A673 (cell line): ENCODE results near the gene EMC1. TPM values are rescaled to one million over a fixed set of nuclear protein-coding genes. Genes with fewer than 3 reads are reported as not detected.
A peak's percentile ranks its signal among the peaks of the same experiment; 100 is the strongest.

Source experiments
- BruUV-seq: library from RNA; stranded (reverse); fragments of 400-500 nt; replicated peaks from 2 replicates; lab custom pipeline; 2021; lab: Mats Ljungman, UMichigan
- CTCF ChIA-PET: fragments of 300-600 bp; sonication (Branson Sonifier 250); formaldehyde crosslinking; loops from one replicate; lab custom pipeline; 2022; ENCODE audit warnings: antibody characterized with exemption; lab: Charles Lee
- POLR2A ChIA-PET: fragments of 300-600 bp; sonication (Branson Sonifier 250); formaldehyde crosslinking; loops from one replicate; lab custom pipeline; 2022; ENCODE audit warnings: antibody characterized with exemption; ENCODE audit not compliant: low non-redundant PET; lab: Charles Lee
- DNase-seq: peaks from one replicate; pipeline ENCODE4 v3.0.0-alpha.2; 2015; ENCODE audit warnings: low spot score
- H3K27ac ChIP-seq: fragments of 200-600 bp; sonication (generic); 2 replicates; pipeline ENCODE4 v1.5.1; 2016; ENCODE audit warnings: mixed run types, low read depth, mild to moderate bottlenecking, mixed read lengths, antibody characterized with exemption, low read length; ENCODE audit not compliant: poor library complexity, severe bottlenecking
- H3K27me3 ChIP-seq: fragments of 200-600 bp; sonication (generic); replicated peaks from 2 replicates; pipeline ENCODE4 v1.6.1; 2017; ENCODE audit warnings: mixed run types, low read depth, mild to moderate bottlenecking, mixed read lengths, antibody characterized with exemption, low read length; ENCODE audit not compliant: insufficient read depth, poor library complexity
- H3K36me3 ChIP-seq: fragments of 200-600 bp; sonication (generic); 2 replicates; pipeline ENCODE4 v1.6.1; 2016; ENCODE audit warnings: mixed run types, mild to moderate bottlenecking, mixed read lengths, antibody characterized with exemption, low read length; ENCODE audit not compliant: insufficient read depth, poor library complexity, severe bottlenecking
- H3K4me1 ChIP-seq: fragments of 200-600 bp; sonication (generic); 2 replicates; pipeline ENCODE4 v1.6.1; 2017; ENCODE audit warnings: mixed run types, mild to moderate bottlenecking, mixed read lengths, antibody characterized with exemption, low read length; ENCODE audit not compliant: insufficient read depth, poor library complexity, severe bottlenecking
- H3K4me3 ChIP-seq: fragments of 200-600 bp; sonication (generic); 2 replicates; pipeline ENCODE4 v1.5.1; 2016; ENCODE audit warnings: low read depth, mixed run types, mild to moderate bottlenecking, mixed read lengths, low read length; ENCODE audit not compliant: poor library complexity, severe bottlenecking
- H3K9me3 ChIP-seq: fragments of 200-600 bp; sonication (generic); 2 replicates; pipeline ENCODE4 v1.6.1; 2016; ENCODE audit warnings: mixed run types, low read depth, mild to moderate bottlenecking, mixed read lengths, antibody characterized with exemption, low read length; ENCODE audit not compliant: poor library complexity, severe bottlenecking
- CTCF ChIP-seq: fragments of 300-800, 200-600 bp; sonication (generic); conservative IDR thresholded peaks from 2 replicates; pipeline ENCODE4 v1.5.1; 2017; ENCODE audit warnings: low read depth, mild to moderate bottlenecking, antibody characterized with exemption, low read length, moderate library complexity, mixed read lengths
- EZH2 ChIP-seq: fragments of 200-600 bp; sonication (generic); IDR thresholded peaks from 2 replicates; pipeline ENCODE4 v1.6.1; 2017; ENCODE audit warnings: borderline replicate concordance, low read depth, mild to moderate bottlenecking, mixed read lengths, antibody characterized with exemption, low read length; ENCODE audit not compliant: poor library complexity, severe bottlenecking
- intact Hi-C: fragments of 100-400 bp; cut with micrococcal nuclease; formaldehyde crosslinking; loops from one replicate; pipeline ENCODE4 v1.10.0; 2022; ENCODE audit not compliant: unreplicated experiment
- total RNA-seq: library from RNA; stranded (reverse); gene quantifications from 2 replicates; pipeline ENCODE4 v1.2.3, GENCODE V29; 2021

Gene EMC1
- total RNA-seq, 1 experiment from 2014 or later, result 84.3 TPM

DNA sequence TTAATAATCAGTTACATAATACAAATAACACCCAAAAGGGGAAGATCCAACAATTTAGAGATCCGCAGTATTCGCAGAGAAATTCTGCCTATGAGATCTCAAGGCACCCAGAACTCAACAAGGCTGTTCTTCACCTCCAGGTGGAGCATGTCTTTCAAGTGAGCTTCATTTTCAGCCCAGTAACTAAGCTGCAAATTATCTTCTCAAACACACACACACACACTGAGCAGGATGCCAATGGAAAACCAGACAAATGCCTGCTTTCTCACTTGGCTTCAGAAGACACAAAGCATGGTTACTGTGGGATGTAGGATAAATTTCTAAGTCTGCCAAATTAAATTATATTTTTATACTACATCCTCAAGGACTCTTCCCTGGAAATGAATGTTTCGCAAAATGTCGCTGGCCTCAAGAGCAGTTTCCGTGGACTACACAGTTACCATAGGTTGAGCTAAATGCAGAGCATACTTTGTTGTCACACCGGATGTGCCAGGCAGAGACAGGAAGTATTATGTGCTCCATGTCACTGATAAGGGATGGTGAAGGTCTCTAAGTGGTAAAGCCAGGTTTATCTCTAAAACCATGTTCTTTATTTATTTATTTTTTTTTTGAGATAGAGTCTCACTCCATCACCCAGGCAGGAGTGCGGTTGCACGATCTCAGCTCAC is 71.6 kb downstream of the EMC1 start:
- ChIA-PET CTCF (interaction anchor here (0.5 to 1.3 kb wide), 3 partner anchors 35 to 474 kb away, joined by 3 to 5 read pairs (median 4); no protein-coding TSS in a partner anchor), POLR2A (no interaction called here)
- intact Hi-C loops, result no loop called here

DNA sequence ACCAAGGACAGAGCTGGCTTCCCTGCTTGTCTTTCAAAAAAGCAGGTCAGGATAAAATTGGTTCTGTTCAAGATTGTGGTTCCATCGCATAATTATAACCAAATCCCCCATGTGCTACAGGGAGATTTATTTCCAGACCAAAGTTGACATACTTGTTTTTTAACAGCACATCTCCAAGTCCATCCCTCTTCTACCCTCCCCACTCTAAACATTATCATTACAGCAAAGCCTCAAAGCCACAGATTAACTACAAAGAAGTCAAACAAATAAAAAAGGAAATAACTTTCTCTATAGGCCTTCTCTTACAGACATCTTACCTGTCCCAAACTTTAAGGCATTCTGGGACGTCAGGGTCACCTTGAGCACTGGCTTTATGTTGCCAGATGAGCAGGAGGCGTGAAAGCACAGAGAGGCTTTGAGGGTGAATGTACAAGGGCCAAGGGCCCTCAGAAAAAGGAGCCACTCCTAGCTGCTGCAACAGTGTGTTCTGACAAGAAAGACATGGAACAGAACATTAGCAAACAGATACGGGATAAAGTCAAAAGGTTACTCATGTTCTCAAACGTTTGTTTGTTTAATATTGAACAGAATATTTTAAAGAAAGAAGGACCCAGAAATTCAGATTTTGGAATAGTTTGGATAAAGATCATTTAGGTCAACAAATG is 72.5 kb downstream of the EMC1 start:
- TF ChIP-seq EZH2, result no peak
- no peak for TF ChIP-seq CTCF
- peaks cover 91% of the 10 kb centered on the region for H3K36me3 ChIP-seq

More for the DNA sequence above, 71.6 kb downstream of the EMC1 start:
- peak; percentile 44 for TF ChIP-seq CTCF
- TF ChIP-seq EZH2, result no peak
- Histone ChIP-seq H3K27me3 (no peaks in the 10 kb centered on the region), H3K4me1 (no peaks in the 10 kb centered on the region), H3K27ac (no peak overlapping the region), H3K4me3 (no peak overlapping the region), H3K9me3 (no peaks in the 10 kb centered on the region), H3K36me3 (peaks cover 91% of the 10 kb centered on the region)
- peak; percentile 46 for DNase-seq
- no TSS peak for BruUV-seq

DNA sequence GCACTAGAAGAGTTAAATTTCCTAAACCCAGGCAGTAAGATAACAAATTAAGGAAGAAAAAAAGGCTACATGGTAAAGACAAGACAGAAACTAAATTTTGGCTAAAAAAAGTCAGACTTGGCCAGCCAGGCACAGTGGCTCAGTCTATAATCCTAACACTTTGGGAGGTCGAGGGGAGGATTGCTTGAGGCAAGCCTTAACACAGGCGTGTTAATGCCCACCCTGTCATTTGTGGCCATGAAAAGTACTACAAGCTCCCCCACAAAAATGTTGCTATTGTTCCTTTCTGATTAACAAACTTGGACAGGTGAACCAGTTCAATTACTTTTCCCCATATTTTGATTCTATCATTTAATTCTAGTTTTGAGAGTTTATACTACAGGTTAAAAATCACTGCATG is 73.5 kb downstream of the EMC1 start:
- Histone ChIP-seq H3K27me3 (no peaks in the 10 kb centered on the region), H3K36me3 (peaks cover 91% of the 10 kb centered on the region), H3K27ac (no peak overlapping the region), H3K9me3 (no peaks in the 10 kb centered on the region), H3K4me1 (no peaks in the 10 kb centered on the region), H3K4me3 (no peak overlapping the region)
- CTCF ChIA-PET, result interaction anchor here (0.9 kb wide), 1 partner anchor 476 kb away, joined by 3 read pairs; no protein-coding TSS in a partner anchor
- no TSS peak for BruUV-seq
- DNase-seq, result no peak
- POLR2A ChIA-PET, result no interaction called here
- no peak for TF ChIP-seq CTCF
- TF ChIP-seq EZH2, result no peak
- intact Hi-C loops, result no loop called here

More for the DNA sequence above, 72.5 kb downstream of the EMC1 start:
- Histone ChIP-seq H3K9me3 (no peaks in the 10 kb centered on the region), H3K27me3 (no peaks in the 10 kb centered on the region), H3K4me1 (no peaks in the 10 kb centered on the region), H3K27ac (no peak overlapping the region), H3K4me3 (no peak overlapping the region)
- CTCF ChIA-PET, result interaction anchor here (0.5 to 1.3 kb wide), 4 partner anchors 34 to 475 kb away, joined by 3 to 5 read pairs (median 4); no protein-coding TSS in a partner anchor
- BruUV-seq, result no TSS peak
- intact Hi-C loops, result no loop called here
- no peak for DNase-seq
- POLR2A ChIA-PET, result no interaction called here
